Mesenchymal stem cell (in vitro differentiated cells and primary cell): ENCODE measurements around the gene SAMD4A.

Experiments used
- DNase-seq: peaks from one replicate; pipeline ENCODE4 v3.0.0-alpha.2; 2013
- H2AFZ ChIP-seq: one replicate; pipeline ENCODE4 v1.6.1; 2013; ENCODE audit warnings: low read depth, mild to moderate bottlenecking, control low read depth, inconsistent platforms, low read length, moderate library complexity
- H2AK5ac ChIP-seq: 2 replicates; pipeline ENCODE4 v1.6.1; 2013; ENCODE audit warnings: low read length, moderate library complexity, mild to moderate bottlenecking, inconsistent platforms; ENCODE audit not compliant: severe bottlenecking
- H2BK120ac ChIP-seq: one replicate; pipeline ENCODE4 v1.6.1; 2013; ENCODE audit warnings: low read depth, mild to moderate bottlenecking, inconsistent platforms, low read length, moderate library complexity
- H2BK12ac ChIP-seq, 2 experiments: one replicate each; pipeline ENCODE4 v1.6.1; 2013; ENCODE audit warnings: inconsistent platforms in 2 of 2, low read length in 2 of 2, mild to moderate bottlenecking in 2 of 2, moderate library complexity in 2 of 2, control low read depth in 1 of 2
- H2BK15ac ChIP-seq: one replicate; pipeline ENCODE4 v1.6.1; 2013; ENCODE audit warnings: mild to moderate bottlenecking, low read depth, inconsistent platforms; ENCODE audit not compliant: poor library complexity, severe bottlenecking
- H2BK5ac ChIP-seq: 2 replicates; pipeline ENCODE4 v1.6.1; 2013; ENCODE audit warnings: low read depth, mild to moderate bottlenecking, low read length, control low read depth, inconsistent platforms; ENCODE audit not compliant: poor library complexity, severe bottlenecking
- H3K14ac ChIP-seq, 2 experiments: one replicate each; pipeline ENCODE4 v1.6.1; 2013; ENCODE audit warnings: inconsistent platforms in 2 of 2, low read length in 2 of 2, control low read depth in 1 of 2, mild to moderate bottlenecking in 1 of 2, moderate library complexity in 1 of 2
- H3K18ac ChIP-seq, 2 experiments: one replicate each; pipeline ENCODE4 v1.6.1; 2013; ENCODE audit warnings: inconsistent platforms in 2 of 2, low read length in 2 of 2, control low read depth in 1 of 2, low read depth in 1 of 2, mild to moderate bottlenecking in 1 of 2
- H3K23ac ChIP-seq, 2 experiments: one replicate each; pipeline ENCODE4 v1.6.1; 2013; ENCODE audit warnings: inconsistent platforms in 2 of 2, low read length in 2 of 2, mild to moderate bottlenecking in 2 of 2, moderate library complexity in 2 of 2, control low read depth in 1 of 2
- H3K27ac ChIP-seq: 2 replicates; pipeline ENCODE4 v1.5.1; 2013; ENCODE audit warnings: mild to moderate bottlenecking, moderate library complexity, low read length, control low read depth, inconsistent platforms; ENCODE audit not compliant: poor library complexity, severe bottlenecking
- H3K27me3 ChIP-seq, 2 experiments: 2 replicates each; pipeline versions ENCODE4 v1.6.1 to v1.7.0; 2013; ENCODE audit warnings: low read length in 2 of 2, mild to moderate bottlenecking in 2 of 2, moderate library complexity in 2 of 2, control low read depth in 1 of 2, inconsistent platforms in 1 of 2; ENCODE audit not compliant: control insufficient read depth in 1 of 2, insufficient read depth in 1 of 2
- H3K36me3 ChIP-seq, 2 experiments: 2 replicates each; pipeline versions ENCODE4 v1.6.1 to v1.7.0; 2013; ENCODE audit warnings: low read length in 2 of 2, control low read depth in 1 of 2, inconsistent platforms in 1 of 2, low read depth in 1 of 2, mild to moderate bottlenecking in 1 of 2; ENCODE audit not compliant: insufficient read depth in 2 of 2, control insufficient read depth in 1 of 2
- H3K4ac ChIP-seq, 2 experiments: one replicate each; pipeline ENCODE4 v1.6.1; 2013; ENCODE audit warnings: inconsistent platforms in 2 of 2, low read length in 2 of 2, mild to moderate bottlenecking in 2 of 2, moderate library complexity in 2 of 2, control low read depth in 1 of 2, low read depth in 1 of 2
- H3K4me1 ChIP-seq: 2 replicates; pipeline ENCODE4 v1.6.1; 2013; ENCODE audit warnings: low read depth, low read length, control low read depth; ENCODE audit not compliant: control insufficient read depth, insufficient read depth
- H3K4me2 ChIP-seq: 2 replicates; pipeline ENCODE4 v1.6.1; 2013; ENCODE audit warnings: low read length, mild to moderate bottlenecking, inconsistent platforms; ENCODE audit not compliant: poor library complexity, severe bottlenecking
- H3K4me3 ChIP-seq, 2 experiments: 2 replicates each; pipeline versions ENCODE4 v1.5.1 to v1.7.0; 2013; ENCODE audit warnings: low read length in 2 of 2, mild to moderate bottlenecking in 2 of 2, control low read depth in 1 of 2, low read depth in 1 of 2; ENCODE audit not compliant: insufficient read depth in 1 of 2
- H3K79me1 ChIP-seq: replicated peaks from 2 replicates; pipeline ENCODE4 v1.6.1; 2013; ENCODE audit warnings: mild to moderate bottlenecking, control low read depth, low read length, inconsistent platforms; ENCODE audit not compliant: poor library complexity, severe bottlenecking
- H3K9ac ChIP-seq: 2 replicates; pipeline ENCODE4 v1.7.0; 2013; ENCODE audit warnings: mild to moderate bottlenecking, low read length, moderate library complexity
- H3K9me3 ChIP-seq: 2 replicates; pipeline ENCODE4 v1.7.0; 2013; ENCODE audit warnings: mild to moderate bottlenecking, low read length; ENCODE audit not compliant: control insufficient read depth
- H4K8ac ChIP-seq: one replicate; pipeline ENCODE4 v1.6.1; 2013; ENCODE audit warnings: inconsistent platforms, mild to moderate bottlenecking, low read length, moderate library complexity
- H4K91ac ChIP-seq: one replicate; pipeline ENCODE4 v1.6.1; 2013; ENCODE audit warnings: mild to moderate bottlenecking, low read length, inconsistent platforms
- WGBS: methylation state at CpG from one replicate; pipeline ENCODE4 v1.1.7; 2013; ENCODE audit warnings: mixed read lengths; 5-methylcytosine and 5-hydroxymethylcytosine counted together

The SAMD4A gene

DNA sequence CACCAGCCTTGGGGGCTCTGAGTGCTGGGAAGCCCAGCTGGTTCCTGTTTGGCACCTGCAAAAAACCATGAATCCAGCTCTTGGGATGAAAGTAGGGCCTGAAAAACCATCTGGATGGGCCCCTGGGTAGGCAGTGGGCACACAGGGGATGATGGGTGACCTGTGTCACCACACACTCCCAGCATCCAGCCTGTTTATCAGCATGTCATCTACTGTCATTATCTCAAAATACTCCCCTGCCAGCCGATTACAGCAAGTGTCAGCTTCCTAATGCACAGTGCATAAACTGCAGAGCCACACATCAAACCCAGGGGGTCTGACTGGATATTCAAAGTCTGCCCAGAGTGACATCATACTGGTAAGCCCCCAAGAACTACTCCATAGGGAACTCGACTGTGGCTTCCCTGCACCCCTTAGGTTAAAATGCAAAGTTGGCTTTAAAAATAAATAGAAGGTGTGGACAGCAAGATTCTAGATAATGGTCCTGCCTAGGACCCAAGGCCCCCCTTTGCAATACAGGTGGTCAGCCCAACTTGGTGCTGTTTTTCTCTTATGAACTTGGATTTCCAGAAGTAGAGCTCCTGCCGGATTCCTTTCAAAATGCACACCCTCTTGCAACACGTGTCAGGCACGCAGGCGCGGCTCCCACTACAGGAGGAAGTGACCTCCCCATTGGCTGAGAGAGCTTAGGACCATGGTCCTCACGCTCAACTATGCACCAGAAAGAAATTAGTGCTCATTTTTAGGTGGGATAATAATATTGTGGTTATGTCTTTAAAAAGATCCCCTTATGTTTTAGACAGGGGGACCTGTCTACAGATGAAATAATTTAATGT, 241.6 kb downstream of the SAMD4A start:
- no peak overlapping the region for H2BK12ac ChIP-seq
- no peak overlapping the region for H3K4me2 ChIP-seq
- H2BK15ac ChIP-seq, result no peak overlapping the region
- H2AFZ ChIP-seq, result no peak overlapping the region
- no peak overlapping the region for H4K91ac ChIP-seq
- no peak overlapping the region for H3K9ac ChIP-seq
- H4K8ac ChIP-seq, result no peak overlapping the region
- DNase-seq, result no peak
- no peaks in the 10 kb centered on the region for H3K36me3 ChIP-seq
- no peak overlapping the region for H3K23ac ChIP-seq
- no peak overlapping the region for H3K18ac ChIP-seq
- no peak overlapping the region for H3K4me3 ChIP-seq
- H2BK5ac ChIP-seq, result no peak overlapping the region
- WGBS, result 89% methylated on average over 8 of the region's 8 CpGs
- H2AK5ac ChIP-seq, result no peak overlapping the region
- no peak overlapping the region for H3K27ac ChIP-seq
- no peaks in the 10 kb centered on the region for H3K79me1 ChIP-seq
- H3K14ac ChIP-seq, result no peak overlapping the region
- peaks cover 3% of the 10 kb centered on the region for H3K4me1 ChIP-seq
- peaks cover 7 to 22% of the 10 kb centered on the region in 2 experiments for H3K27me3 ChIP-seq
- no peak overlapping the region for H2BK120ac ChIP-seq
- H3K4ac ChIP-seq, result no peak overlapping the region
- no peaks in the 10 kb centered on the region for H3K9me3 ChIP-seq

DNA sequence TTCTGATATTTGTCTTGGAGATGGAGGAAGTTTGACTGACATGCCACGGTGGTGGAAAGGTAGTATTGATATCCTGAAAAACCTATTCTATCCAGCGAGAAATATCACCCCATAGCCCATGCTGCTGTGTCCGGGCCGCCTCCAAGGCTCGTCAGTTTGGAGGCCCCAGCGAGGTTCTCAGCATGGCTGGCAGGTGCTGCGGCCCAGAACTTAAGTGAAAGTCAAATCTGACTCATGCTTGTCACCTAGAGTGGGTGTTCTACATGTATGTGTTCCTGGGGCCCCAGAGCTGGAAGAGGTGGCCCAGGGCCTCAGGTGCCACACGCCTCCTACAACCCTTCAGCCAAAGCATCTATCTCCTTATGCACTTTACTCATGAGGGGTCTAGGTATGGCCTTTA, 242.8 kb downstream of the SAMD4A start:
- Histone ChIP-seq H2AFZ (no peak overlapping the region), H3K23ac (no peak overlapping the region), H3K9me3 (no peaks in the 10 kb centered on the region), H2BK5ac (no peak overlapping the region), H3K4me2 (no peak overlapping the region), H3K14ac (no peak overlapping the region), H3K18ac (no peak overlapping the region), H3K27ac (no peak overlapping the region), H3K36me3 (no peaks in the 10 kb centered on the region), H3K4ac (no peak overlapping the region), H3K79me1 (no peaks in the 10 kb centered on the region), H3K9ac (no peak overlapping the region), H2AK5ac (no peak overlapping the region), H2BK15ac (no peak overlapping the region), H2BK120ac (no peak overlapping the region), H4K91ac (no peak overlapping the region), H3K4me1 (peaks cover 3% of the 10 kb centered on the region), H4K8ac (no peak overlapping the region), H3K27me3 (peaks cover 0 to 18% of the 10 kb centered on the region in 2 experiments), H3K4me3 (no peak overlapping the region), H2BK12ac (no peak overlapping the region)
- no peak for DNase-seq
- 93% methylated on average over 7 of the region's 8 CpGs for WGBS

DNA sequence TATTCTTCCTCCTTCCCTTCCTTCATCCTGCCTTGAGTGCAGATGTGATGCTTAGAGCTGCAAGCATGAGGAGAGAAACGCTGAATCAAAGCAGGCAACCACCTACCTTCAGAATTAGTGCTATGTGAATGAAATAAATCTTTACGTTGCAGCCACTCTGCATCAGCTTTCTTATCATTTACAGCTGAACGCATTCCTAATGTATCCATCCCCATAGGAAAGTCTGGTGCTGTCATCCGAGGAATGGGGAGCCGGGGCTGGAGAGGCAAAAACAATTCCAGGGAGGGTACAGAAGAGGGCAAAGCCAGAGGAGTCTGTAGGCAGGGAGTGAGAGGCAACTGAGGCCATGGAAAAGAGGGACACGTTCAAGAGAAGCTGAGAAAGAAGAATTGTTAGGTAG, 245.7 kb downstream of the SAMD4A start:
- H3K27me3 ChIP-seq, result peaks cover 0 to 14% of the 10 kb centered on the region in 2 experiments
- H2AFZ ChIP-seq, result no peak overlapping the region
- H3K4me1 ChIP-seq, result no peaks in the 10 kb centered on the region
- H3K4me2 ChIP-seq, result no peak overlapping the region
- no peak overlapping the region for H3K9ac ChIP-seq
- H4K91ac ChIP-seq, result no peak overlapping the region
- no peak overlapping the region for H2AK5ac ChIP-seq
- H3K23ac ChIP-seq, result no peak overlapping the region
- no peak overlapping the region for H3K27ac ChIP-seq
- no peaks in the 10 kb centered on the region for H3K79me1 ChIP-seq
- no peak overlapping the region for H2BK5ac ChIP-seq
- H3K4me3 ChIP-seq, result no peak overlapping the region
- H3K4ac ChIP-seq, result no peak overlapping the region
- no peak overlapping the region for H2BK15ac ChIP-seq
- no peaks in the 10 kb centered on the region for H3K36me3 ChIP-seq
- H4K8ac ChIP-seq, result no peak overlapping the region
- DNase-seq, result no peak
- WGBS, result 84% methylated on average over 4 of the region's 6 CpGs
- no peak overlapping the region for H3K18ac ChIP-seq
- no peak overlapping the region for H2BK120ac ChIP-seq
- no peak overlapping the region for H3K14ac ChIP-seq
- no peaks in the 10 kb centered on the region for H3K9me3 ChIP-seq
- H2BK12ac ChIP-seq, result no peak overlapping the region

DNA sequence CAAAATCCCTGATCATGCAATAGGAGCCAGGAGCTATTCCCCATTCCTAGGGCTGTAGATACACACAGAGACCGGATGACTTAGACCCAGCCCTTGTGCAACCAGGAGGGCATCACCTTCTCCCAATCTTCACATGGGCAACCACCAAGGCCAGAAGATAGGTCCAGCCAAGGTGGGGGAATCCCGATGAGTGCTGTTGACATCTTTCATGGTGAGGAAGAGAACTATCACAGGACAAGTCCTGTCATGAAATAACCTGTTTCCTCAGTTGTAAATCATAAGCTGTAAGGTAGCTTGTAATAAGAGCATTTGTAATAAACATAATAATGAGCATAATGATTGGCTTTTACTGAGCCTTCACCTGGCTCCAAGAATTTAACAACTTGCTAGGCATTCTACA, 246.2 kb downstream of the SAMD4A start:
- Histone ChIP-seq H3K23ac (no peak overlapping the region), H4K8ac (no peak overlapping the region), H3K4me3 (no peak overlapping the region), H3K4me1 (no peaks in the 10 kb centered on the region), H3K27ac (no peak overlapping the region), H2BK12ac (no peak overlapping the region), H3K4ac (no peak overlapping the region), H2AFZ (no peak overlapping the region), H3K4me2 (no peak overlapping the region), H2BK120ac (no peak overlapping the region), H3K18ac (no peak overlapping the region), H2BK5ac (no peak overlapping the region), H3K79me1 (no peaks in the 10 kb centered on the region), H2BK15ac (no peak overlapping the region), H4K91ac (no peak overlapping the region), H3K14ac (no peak overlapping the region), H3K27me3 (peaks cover 0 to 14% of the 10 kb centered on the region in 2 experiments), H3K9me3 (no peaks in the 10 kb centered on the region), H3K36me3 (no peaks in the 10 kb centered on the region), H2AK5ac (no peak overlapping the region), H3K9ac (no peak overlapping the region)
- no peak for DNase-seq
- WGBS, result 100% methylated on average over 1 of the region's 2 CpGs
